Heart left ventricle (tissue), 13 donors: Measurements from ENCODE around the gene C1orf116.

Experiments
- CTCF ChIP-seq, 12 donors: fragments of 200-600 bp; sonication (generic) in 4 of 12; IDR thresholded peaks; one replicate each; pipeline versions ENCODE4 v1.5.0 to v1.8.0; 2018 to 2022; ENCODE audit warnings: antibody characterized with exemption in 12 of 12, mild to moderate bottlenecking in 5 of 12
- POLR2A ChIP-seq, 2 donors: fragments of 450-650 bp; IDR thresholded peaks; one replicate each; pipeline ENCODE4 v1.6.1; 2017; ENCODE audit warnings: antibody characterized with exemption in 2 of 2, mild to moderate bottlenecking in 2 of 2, moderate library complexity in 2 of 2
- donor health status: ischemic (EF 13 %, LVEDD 7.1; RV severe dilation, severe dysfunction).
- donor health status: DM: no; HTN: yes; CAD: no.
- donor health status: DM: no; HTN: no; CAD: no.
- donor health status: ischemic (EF 25% LVEDD 6.9; RV normal size, moderate dysfunction).
- donor health status: ischemic (EF 25% LVEDD 5.7; RV mildly dilated, moderate dysfunction).
- donor health status: ischemic (EF 35%, LVEDD 5.7; RV mildly dilated, moderate dysfunction).
- donor health status: nonischemic (EF 11% LVEDD 7.7; RV severe dilation, severe dysfunction).
- donor health status: DM: yes; HTN: yes; CAD: no.
- donor health status: PGD.
- donor health status: ischemic (EF 29% LVEDD 5.4; RV normal size, mild dysfunction).
- donor health status: nonischemic (EF 23%, LVEDD 6.1; RV moderate dilation, normal function).

DNA sequence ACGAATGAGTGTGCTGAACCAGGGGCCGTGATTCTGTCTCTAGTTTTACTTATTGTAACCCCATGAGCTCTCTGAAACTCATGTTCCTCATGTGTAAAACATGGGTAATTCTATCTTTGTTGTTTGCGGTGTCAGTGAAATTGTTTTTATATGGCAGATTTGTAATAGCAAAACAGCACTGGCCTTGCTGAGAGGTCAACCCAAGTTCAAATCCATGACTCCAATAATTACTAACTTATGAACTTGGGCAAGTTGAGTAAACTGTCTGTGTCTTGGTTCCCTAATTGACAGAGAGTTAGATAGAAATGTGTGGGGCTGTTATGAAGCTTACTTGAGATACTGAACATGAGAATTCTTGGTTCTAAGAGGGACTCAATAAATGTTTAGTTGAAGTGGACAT, 17.8 kb downstream of the C1orf116 start:
- TF ChIP-seq CTCF (IDR thresholded peaks at IDR 0.05) = no peak
- TF ChIP-seq POLR2A (IDR thresholded peaks at IDR 0.05) = no peak
